HepG2 (cell line): ENCODE measurements around the gene MAN1B1. TPM values are rescaled to one million over a fixed set of nuclear protein-coding genes. Genes with fewer than 3 reads are reported as not detected.

Source experiments
- AGO1 ChIP-seq: fragments of 200-400 bp; formaldehyde crosslinking; IDR thresholded peaks from 2 replicates; pipeline ENCODE4 v1.6.1; 2017; ENCODE audit warnings: mild to moderate bottlenecking, low read depth, low read length, moderate library complexity; ENCODE audit not compliant: poor library complexity, severe bottlenecking
- EP300 ChIP-seq, 3 experiments: sonication (generic) in 1 of 3; formaldehyde crosslinking in 1 of 3; IDR thresholded peaks; 2 replicates each; pipeline versions ENCODE4 v1.5.1 to v1.6.1; 2011 to 2020; ENCODE audit warnings: low read depth in 2 of 3, low read length in 2 of 3, borderline replicate concordance in 1 of 3, improper control_type of control experiment in 1 of 3, mild to moderate bottlenecking in 1 of 3, missing genetic modification reagents in 1 of 3, moderate library complexity in 1 of 3
- JUN ChIP-seq: sonication (generic); formaldehyde crosslinking; IDR thresholded peaks from 2 replicates; pipeline ENCODE4 v1.4.0; 2020; ENCODE audit warnings: mild to moderate bottlenecking, missing genetic modification reagents
- KDM4B ChIP-seq: sonication (generic); formaldehyde crosslinking; IDR thresholded peaks from 2 replicates; pipeline ENCODE4 v1.4.0; 2020; ENCODE audit warnings: missing genetic modification reagents
- MTF1 ChIP-seq: sonication (generic); formaldehyde crosslinking; IDR thresholded peaks from 2 replicates; pipeline ENCODE4 v1.5.0; 2020; ENCODE audit warnings: missing genetic modification reagents
- NCOA1 ChIP-seq: sonication (generic); formaldehyde crosslinking; IDR thresholded peaks from 2 replicates; pipeline ENCODE4 v1.9.0; 2021; ENCODE audit warnings: missing genetic modification reagents
- NR2C2 ChIP-seq: sonication (generic); formaldehyde crosslinking; IDR thresholded peaks from 2 replicates; pipeline ENCODE4 v1.4.0; 2020; ENCODE audit warnings: missing genetic modification reagents, mild to moderate bottlenecking, moderate library complexity, borderline replicate concordance
- NRL ChIP-seq: sonication (generic); formaldehyde crosslinking; IDR thresholded peaks from 2 replicates; pipeline ENCODE4 v1.5.0; 2020; ENCODE audit warnings: missing genetic modification reagents, mild to moderate bottlenecking, moderate library complexity, borderline replicate concordance
- SALL2 ChIP-seq: sonication (generic); formaldehyde crosslinking; IDR thresholded peaks from 2 replicates; pipeline ENCODE4 v1.8.1; 2023; ENCODE audit warnings: mild to moderate bottlenecking, missing genetic modification reagents, inconsistent platforms
- ZMYM2 ChIP-seq: sonication (generic); formaldehyde crosslinking; IDR thresholded peaks from 2 replicates; pipeline ENCODE4 v1.8.0; 2022; ENCODE audit warnings: mild to moderate bottlenecking, missing genetic modification reagents
- ZNF230 ChIP-seq: sonication (generic); formaldehyde crosslinking; IDR thresholded peaks from 2 replicates; pipeline ENCODE4 v1.4.0; 2020; ENCODE audit warnings: mild to moderate bottlenecking, missing genetic modification reagents
- ZNF337 ChIP-seq: sonication (generic); formaldehyde crosslinking; IDR thresholded peaks from 2 replicates; pipeline ENCODE4 v1.5.1; 2020; ENCODE audit warnings: missing genetic modification reagents, low read depth, mild to moderate bottlenecking, borderline replicate concordance
- ZNF746 ChIP-seq: sonication (generic); formaldehyde crosslinking; IDR thresholded peaks from 2 replicates; pipeline ENCODE4 v1.8.0; 2022; ENCODE audit warnings: mild to moderate bottlenecking, missing genetic modification reagents
- polyA plus RNA-seq, 8 experiments: library from polyadenylated mRNA; depleted of rRNA in 3 of 8; stranded (reverse) in 7 of 8; unstranded in 1 of 8; fragments of >200 nt; fragmentation: Illumina TruSeq in 4 of 8; extraction: Trizol in 4 of 8; gene quantifications; 2 replicates each; pipeline versions ENCODE4 v1.2.1 to v1.2.3, GENCODE V29; 2011 to 2016; ENCODE audit warnings: low read depth in 4 of 8, missing spikeins in 1 of 8, mixed read lengths in 1 of 8; ENCODE audit not compliant: insufficient read depth in 1 of 8
- total RNA-seq, 5 experiments: library from RNA; depleted of rRNA; stranded (reverse); fragments of >200 nt; fragmentation: Illumina TruSeq; extraction: Trizol; gene quantifications; 2 replicates each; pipeline ENCODE4 v1.2.3, GENCODE V29; 2016; ENCODE audit warnings: low read depth in 1 of 5
- TF ChIP-seq, protein P1 (sequence below): sonication (generic); formaldehyde crosslinking; IDR thresholded peaks from 2 replicates; pipeline ENCODE4 v1.4.0; 2020; ENCODE audit warnings: missing genetic modification reagents, borderline replicate concordance
- TF ChIP-seq, protein P2 (sequence below): sonication (generic); formaldehyde crosslinking; IDR thresholded peaks from 2 replicates; pipeline ENCODE4 v1.8.0; 2022; ENCODE audit warnings: mild to moderate bottlenecking, missing genetic modification reagents
- TF ChIP-seq, protein P3 (sequence below): sonication (generic); formaldehyde crosslinking; IDR thresholded peaks from 2 replicates; pipeline ENCODE4 v1.5.0; 2020; ENCODE audit warnings: missing genetic modification reagents, mild to moderate bottlenecking, borderline replicate concordance
- TF ChIP-seq, protein P4 (sequence below): IDR thresholded peaks from 2 replicates; pipeline ENCODE4 v1.6.1; 2016; ENCODE audit warnings: mild to moderate bottlenecking
- TF ChIP-seq, protein P5 (sequence below): sonication (generic); formaldehyde crosslinking; IDR thresholded peaks from 2 replicates; pipeline ENCODE4 v1.5.0; 2020; ENCODE audit warnings: missing genetic modification reagents, mild to moderate bottlenecking, borderline replicate concordance

MAN1B1 gene
- total and polyA plus RNA-seq, 2 of the 13 experiments (the other 11 are each of a cell fraction or from before 2014, with no cell fraction given), result 48.9 to 59.5 TPM

DNA sequence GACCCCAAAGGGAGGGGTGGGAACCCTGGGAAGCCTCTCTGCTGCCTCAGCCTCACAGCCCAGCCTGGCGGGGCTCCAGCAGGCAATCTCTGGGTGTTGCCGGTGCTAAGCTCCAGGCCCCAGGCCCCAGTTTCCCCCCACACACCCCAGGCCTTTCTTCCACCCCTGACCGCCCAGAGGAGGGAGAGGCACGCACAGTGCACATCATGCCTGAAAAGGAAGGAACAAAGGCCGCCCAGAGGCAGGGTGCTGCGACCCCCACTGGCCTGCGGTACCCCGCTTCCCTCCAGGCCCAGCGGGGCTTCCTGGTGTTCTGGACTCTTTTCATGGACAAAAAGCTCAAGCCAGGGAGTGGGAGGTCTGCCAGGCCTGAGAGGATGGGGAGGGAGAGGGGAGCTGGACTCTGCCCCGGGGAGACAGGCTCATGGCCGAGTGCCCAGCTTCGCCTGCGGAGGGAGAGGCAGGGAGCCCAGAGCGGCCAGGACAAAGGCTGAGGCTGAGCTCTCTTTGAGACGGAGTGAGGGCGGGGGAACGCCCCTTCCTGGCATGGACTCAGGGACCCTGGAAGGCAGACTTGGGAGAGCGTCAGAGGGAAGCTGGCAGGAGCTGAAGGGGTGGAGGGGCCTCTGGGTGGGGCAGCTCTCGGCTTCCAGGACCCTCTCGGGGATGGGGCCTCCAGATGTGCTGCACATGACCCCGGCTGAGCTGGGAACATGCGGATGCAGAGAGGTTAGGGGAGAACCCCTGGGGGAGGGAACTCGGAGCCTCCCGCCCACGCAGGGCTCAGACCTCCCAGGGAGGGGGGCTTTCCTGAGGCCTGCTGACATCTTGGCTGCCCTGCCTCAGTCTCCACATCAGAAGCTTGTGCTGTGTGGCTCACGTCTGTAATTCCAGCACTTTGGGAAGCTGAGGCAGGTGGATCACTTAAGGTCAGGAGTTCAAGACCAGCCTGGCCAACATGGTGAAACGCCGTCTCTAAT is 31.1 kb upstream of the MAN1B1 start (continued):
- TF ChIP-seq AGO1 (no peak), KDM4B (no peak), ZNF230 (no peak), NCOA1 (CRISPR knock-in tag) (no peak), JUN (CRISPR knock-in tag) (no peak), MTF1 (no peak), ZNF746 (CRISPR knock-in tag) (peak; percentile 94), ZMYM2 (CRISPR knock-in tag) (0 out of 2 replicates have a peak, but pooled peaks have one; percentile 71), NRL (CRISPR knock-in tag) (no peak), EP300 (IDR thresholded peaks at IDR 0.05; ENCODE audit: low read depth in 2 of 2, low read length in 2 of 2) (peak in 1 of 2 experiments; percentile 47; a peak in 1 of 4 replicates), EP300 (CRISPR knock-in tag; IDR thresholded peaks at IDR 0.05; ENCODE audit: borderline replicate concordance) (no peak), SALL2 (0 out of 2 replicates have a peak, but pooled peaks have one; percentile 30), NR2C2 (CRISPR knock-in tag) (no peak; the same call in 1 of the 2 replicates), ZNF337 (no peak)
- TF ChIP-seq, protein P1, sequence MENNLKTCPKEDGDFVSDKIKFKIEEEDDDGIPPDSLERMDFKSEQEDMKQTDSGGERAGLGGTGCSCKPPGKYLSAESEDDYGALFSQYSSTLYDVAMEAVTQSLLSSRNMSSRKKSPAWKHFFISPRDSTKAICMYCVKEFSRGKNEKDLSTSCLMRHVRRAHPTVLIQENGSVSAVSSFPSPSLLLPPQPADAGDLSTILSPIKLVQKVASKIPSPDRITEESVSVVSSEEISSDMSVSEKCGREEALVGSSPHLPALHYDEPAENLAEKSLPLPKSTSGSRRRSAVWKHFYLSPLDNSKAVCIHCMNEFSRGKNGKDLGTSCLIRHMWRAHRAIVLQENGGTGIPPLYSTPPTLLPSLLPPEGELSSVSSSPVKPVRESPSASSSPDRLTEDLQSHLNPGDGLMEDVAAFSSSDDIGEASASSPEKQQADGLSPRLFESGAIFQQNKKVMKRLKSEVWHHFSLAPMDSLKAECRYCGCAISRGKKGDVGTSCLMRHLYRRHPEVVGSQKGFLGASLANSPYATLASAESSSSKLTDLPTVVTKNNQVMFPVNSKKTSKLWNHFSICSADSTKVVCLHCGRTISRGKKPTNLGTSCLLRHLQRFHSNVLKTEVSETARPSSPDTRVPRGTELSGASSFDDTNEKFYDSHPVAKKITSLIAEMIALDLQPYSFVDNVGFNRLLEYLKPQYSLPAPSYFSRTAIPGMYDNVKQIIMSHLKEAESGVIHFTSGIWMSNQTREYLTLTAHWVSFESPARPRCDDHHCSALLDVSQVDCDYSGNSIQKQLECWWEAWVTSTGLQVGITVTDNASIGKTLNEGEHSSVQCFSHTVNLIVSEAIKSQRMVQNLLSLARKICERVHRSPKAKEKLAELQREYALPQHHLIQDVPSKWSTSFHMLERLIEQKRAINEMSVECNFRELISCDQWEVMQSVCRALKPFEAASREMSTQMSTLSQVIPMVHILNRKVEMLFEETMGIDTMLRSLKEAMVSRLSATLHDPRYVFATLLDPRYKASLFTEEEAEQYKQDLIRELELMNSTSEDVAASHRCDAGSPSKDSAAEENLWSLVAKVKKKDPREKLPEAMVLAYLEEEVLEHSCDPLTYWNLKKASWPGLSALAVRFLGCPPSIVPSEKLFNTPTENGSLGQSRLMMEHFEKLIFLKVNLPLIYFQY (CRISPR knock-in tag), result no peak
- TF ChIP-seq, protein P2, sequence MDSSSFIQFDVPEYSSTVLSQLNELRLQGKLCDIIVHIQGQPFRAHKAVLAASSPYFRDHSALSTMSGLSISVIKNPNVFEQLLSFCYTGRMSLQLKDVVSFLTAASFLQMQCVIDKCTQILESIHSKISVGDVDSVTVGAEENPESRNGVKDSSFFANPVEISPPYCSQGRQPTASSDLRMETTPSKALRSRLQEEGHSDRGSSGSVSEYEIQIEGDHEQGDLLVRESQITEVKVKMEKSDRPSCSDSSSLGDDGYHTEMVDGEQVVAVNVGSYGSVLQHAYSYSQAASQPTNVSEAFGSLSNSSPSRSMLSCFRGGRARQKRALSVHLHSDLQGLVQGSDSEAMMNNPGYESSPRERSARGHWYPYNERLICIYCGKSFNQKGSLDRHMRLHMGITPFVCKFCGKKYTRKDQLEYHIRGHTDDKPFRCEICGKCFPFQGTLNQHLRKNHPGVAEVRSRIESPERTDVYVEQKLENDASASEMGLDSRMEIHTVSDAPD (CRISPR knock-in tag), result no peak; the same call in 1 of the 2 replicates
- TF ChIP-seq, protein P3, sequence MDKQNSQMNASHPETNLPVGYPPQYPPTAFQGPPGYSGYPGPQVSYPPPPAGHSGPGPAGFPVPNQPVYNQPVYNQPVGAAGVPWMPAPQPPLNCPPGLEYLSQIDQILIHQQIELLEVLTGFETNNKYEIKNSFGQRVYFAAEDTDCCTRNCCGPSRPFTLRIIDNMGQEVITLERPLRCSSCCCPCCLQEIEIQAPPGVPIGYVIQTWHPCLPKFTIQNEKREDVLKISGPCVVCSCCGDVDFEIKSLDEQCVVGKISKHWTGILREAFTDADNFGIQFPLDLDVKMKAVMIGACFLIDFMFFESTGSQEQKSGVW (CRISPR knock-in tag), result no peak
- TF ChIP-seq, protein P4, sequence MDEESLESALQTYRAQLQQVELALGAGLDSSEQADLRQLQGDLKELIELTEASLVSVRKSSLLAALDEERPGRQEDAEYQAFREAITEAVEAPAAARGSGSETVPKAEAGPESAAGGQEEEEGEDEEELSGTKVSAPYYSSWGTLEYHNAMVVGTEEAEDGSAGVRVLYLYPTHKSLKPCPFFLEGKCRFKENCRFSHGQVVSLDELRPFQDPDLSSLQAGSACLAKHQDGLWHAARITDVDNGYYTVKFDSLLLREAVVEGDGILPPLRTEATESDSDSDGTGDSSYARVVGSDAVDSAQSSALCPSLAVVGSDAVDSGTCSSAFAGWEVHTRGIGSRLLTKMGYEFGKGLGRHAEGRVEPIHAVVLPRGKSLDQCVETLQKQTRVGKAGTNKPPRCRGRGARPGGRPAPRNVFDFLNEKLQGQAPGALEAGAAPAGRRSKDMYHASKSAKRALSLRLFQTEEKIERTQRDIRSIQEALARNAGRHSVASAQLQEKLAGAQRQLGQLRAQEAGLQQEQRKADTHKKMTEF (CRISPR knock-in tag), result 0 out of 2 replicates have a peak, but pooled peaks have one; percentile 56
- TF ChIP-seq, protein P5, sequence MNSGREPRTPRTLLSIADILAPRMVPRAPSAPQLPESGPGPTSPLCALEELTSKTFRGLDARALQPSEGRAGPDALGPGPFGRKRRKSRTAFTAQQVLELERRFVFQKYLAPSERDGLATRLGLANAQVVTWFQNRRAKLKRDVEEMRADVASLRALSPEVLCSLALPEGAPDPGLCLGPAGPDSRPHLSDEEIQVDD (CRISPR knock-in tag), result no peak
